HEK293T (cell line): ENCODE results near the gene GSN.
"Not testable (repeated sequence)": the region's sequence is repeated elsewhere in the genome, so short reads cannot be mapped to it uniquely, and the experiment has no call there.

Experiments used
- ARNT ChIP-seq: fragments of 450-650 bp; IDR thresholded peaks from 2 replicates; pipeline ENCODE4 v1.6.1; 2017; ENCODE audit warnings: mild to moderate bottlenecking
- BHLHE40 ChIP-seq: fragments of 450-650 bp; IDR thresholded peaks from 2 replicates; pipeline ENCODE4 v1.6.1; 2016; ENCODE audit warnings: mild to moderate bottlenecking, moderate library complexity, borderline replicate concordance
- FOXK2 ChIP-seq: fragments of 450-650 bp; IDR thresholded peaks from 2 replicates; pipeline ENCODE4 v1.6.1; 2016; ENCODE audit warnings: mild to moderate bottlenecking
- L3MBTL2 ChIP-seq: fragments of 450-650 bp; conservative IDR thresholded peaks from 2 replicates; pipeline ENCODE4 v1.6.1; 2016; ENCODE audit warnings: mild to moderate bottlenecking
- SP1 ChIP-seq: fragments of 450-650 bp; IDR thresholded peaks from 2 replicates; pipeline ENCODE4 v1.6.1; 2017
- TARDBP ChIP-seq: fragments of 450-650 bp; IDR thresholded peaks from 2 replicates; pipeline ENCODE4 v1.6.1; 2016
- ZNF384 ChIP-seq: fragments of 450-650 bp; IDR thresholded peaks from 2 replicates; pipeline ENCODE4 v1.6.1; 2016

GRCh38 chr9:121291536-121291935 is 23.6 kb downstream of the GSN start:
- TF ChIP-seq L3MBTL2, TARDBP, ARNT, ZNF384, BHLHE40, FOXK2, SP1: not testable (repeated sequence)
